ENCODE measurements around the gene AIMP2. TPM values are rescaled to one million over a fixed set of nuclear protein-coding genes. Genes with fewer than 3 reads are reported as not detected.

The AIMP2 gene
- total RNA-seq, 2 donors from 2014 or later: 31.5 to 40.9 TPM

Other genes with a start within 250 kb of the AIMP2 start
- 10 to 100 TPM; 28.0 to 40.2 TPM for gene RNF216, start 227.6 kb upstream of the AIMP2 start, total RNA-seq
- gene OCM, start 128.5 kb upstream of the AIMP2 start, total RNA-seq: not detected
- gene CCZ1, start 110.5 kb upstream of the AIMP2 start, total RNA-seq: 10 to 100 TPM; 39.9 to 72.3 TPM
- gene RSPH10B, start 38.6 kb upstream of the AIMP2 start, total RNA-seq: not detected
- gene PMS2, start 223 bp upstream of the AIMP2 start, total RNA-seq: 1 to 10 TPM; 6.2 to 7.2 TPM
- gene ANKRD61, start 22.1 kb downstream of the AIMP2 start, total RNA-seq: under 1 TPM; 0.26 to 0.29 TPM
- 10 to 100 TPM; 46.9 to 58.7 TPM for gene EIF2AK1, start 49.9 kb downstream of the AIMP2 start, total RNA-seq
- gene USP42, start 95.7 kb downstream of the AIMP2 start, total RNA-seq: 1 to 10 TPM; 4.6 to 6.3 TPM